ENCODE data around the gene NCKAP1. TPM values are rescaled to one million over a fixed set of nuclear protein-coding genes. Genes with fewer than 3 reads are reported as not detected.
"Not testable (repeated sequence)": the region's sequence is repeated elsewhere in the genome, so short reads cannot be mapped to it uniquely, and the experiment has no call there.

The NCKAP1 gene
- total RNA-seq, 1 experiment from 2014 or later: 173 TPM

- TF ChIP-seq, protein P1, sequence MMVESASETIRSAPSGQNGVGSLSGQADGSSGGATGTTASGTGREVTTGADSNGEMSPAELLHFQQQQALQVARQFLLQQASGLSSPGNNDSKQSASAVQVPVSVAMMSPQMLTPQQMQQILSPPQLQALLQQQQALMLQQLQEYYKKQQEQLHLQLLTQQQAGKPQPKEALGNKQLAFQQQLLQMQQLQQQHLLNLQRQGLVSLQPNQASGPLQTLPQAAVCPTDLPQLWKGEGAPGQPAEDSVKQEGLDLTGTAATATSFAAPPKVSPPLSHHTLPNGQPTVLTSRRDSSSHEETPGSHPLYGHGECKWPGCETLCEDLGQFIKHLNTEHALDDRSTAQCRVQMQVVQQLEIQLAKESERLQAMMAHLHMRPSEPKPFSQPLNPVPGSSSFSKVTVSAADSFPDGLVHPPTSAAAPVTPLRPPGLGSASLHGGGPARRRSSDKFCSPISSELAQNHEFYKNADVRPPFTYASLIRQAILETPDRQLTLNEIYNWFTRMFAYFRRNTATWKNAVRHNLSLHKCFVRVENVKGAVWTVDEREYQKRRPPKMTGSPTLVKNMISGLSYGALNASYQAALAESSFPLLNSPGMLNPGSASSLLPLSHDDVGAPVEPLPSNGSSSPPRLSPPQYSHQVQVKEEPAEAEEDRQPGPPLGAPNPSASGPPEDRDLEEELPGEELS (CRISPR knock-in tag; IDR thresholded peaks at IDR 0.05): no peak
- TF ChIP-seq SOX15 (CRISPR knock-in tag; IDR thresholded peaks at IDR 0.05) (no peak), ZNF121 (CRISPR knock-in tag; IDR thresholded peaks at IDR 0.05) (no peak), MXD4 (CRISPR knock-in tag; IDR thresholded peaks at IDR 0.05; ENCODE audit: borderline replicate concordance) (no peak), NR2C2 (CRISPR knock-in tag; IDR thresholded peaks at IDR 0.05) (no peak), SMAD3 (CRISPR knock-in tag; IDR thresholded peaks at IDR 0.05; ENCODE audit: borderline replicate concordance) (no peak), RORB (CRISPR knock-in tag; IDR thresholded peaks at IDR 0.05) (no peak), TEAD1 (CRISPR knock-in tag; IDR thresholded peaks at IDR 0.05) (no peak), KAT7 (CRISPR knock-in tag; IDR thresholded peaks at IDR 0.05; ENCODE audit: borderline replicate concordance) (no peak)
Measured at GRCh38 chr2:182885771-182886170, 152.5 kb downstream of the NCKAP1 start (continued).

- POLR2A ChIA-PET: no interaction called here
Measured at GRCh38 chr2:182883451-182883850, 154.8 kb downstream of the NCKAP1 start.

GRCh38 chr2:182880100-182880499 is 158.2 kb downstream of the NCKAP1 start:
- H3K9me3 Mint-ChIP-seq: peaks cover 14% of the 10 kb centered on the region
- CTCF ChIA-PET; H3K27me3 Mint-ChIP-seq (ENCODE audit: low read depth); ATAC-seq; DNase-seq (ENCODE audit: low spot score); H3K27ac Mint-ChIP-seq; H3K4me1 Mint-ChIP-seq; H3K4me3 Mint-ChIP-seq; H3K36me3 Mint-ChIP-seq; POLR2A ChIA-PET: not testable (repeated sequence)

More at GRCh38 chr2:182883451-182883850, 154.8 kb downstream of the NCKAP1 start:
- TF ChIP-seq, protein P2, sequence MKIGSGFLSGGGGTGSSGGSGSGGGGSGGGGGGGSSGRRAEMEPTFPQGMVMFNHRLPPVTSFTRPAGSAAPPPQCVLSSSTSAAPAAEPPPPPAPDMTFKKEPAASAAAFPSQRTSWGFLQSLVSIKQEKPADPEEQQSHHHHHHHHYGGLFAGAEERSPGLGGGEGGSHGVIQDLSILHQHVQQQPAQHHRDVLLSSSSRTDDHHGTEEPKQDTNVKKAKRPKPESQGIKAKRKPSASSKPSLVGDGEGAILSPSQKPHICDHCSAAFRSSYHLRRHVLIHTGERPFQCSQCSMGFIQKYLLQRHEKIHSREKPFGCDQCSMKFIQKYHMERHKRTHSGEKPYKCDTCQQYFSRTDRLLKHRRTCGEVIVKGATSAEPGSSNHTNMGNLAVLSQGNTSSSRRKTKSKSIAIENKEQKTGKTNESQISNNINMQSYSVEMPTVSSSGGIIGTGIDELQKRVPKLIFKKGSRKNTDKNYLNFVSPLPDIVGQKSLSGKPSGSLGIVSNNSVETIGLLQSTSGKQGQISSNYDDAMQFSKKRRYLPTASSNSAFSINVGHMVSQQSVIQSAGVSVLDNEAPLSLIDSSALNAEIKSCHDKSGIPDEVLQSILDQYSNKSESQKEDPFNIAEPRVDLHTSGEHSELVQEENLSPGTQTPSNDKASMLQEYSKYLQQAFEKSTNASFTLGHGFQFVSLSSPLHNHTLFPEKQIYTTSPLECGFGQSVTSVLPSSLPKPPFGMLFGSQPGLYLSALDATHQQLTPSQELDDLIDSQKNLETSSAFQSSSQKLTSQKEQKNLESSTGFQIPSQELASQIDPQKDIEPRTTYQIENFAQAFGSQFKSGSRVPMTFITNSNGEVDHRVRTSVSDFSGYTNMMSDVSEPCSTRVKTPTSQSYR (CRISPR knock-in tag; IDR thresholded peaks at IDR 0.05): no peak
- TF ChIP-seq ERG (CRISPR knock-in tag; IDR thresholded peaks at IDR 0.05) (no peak), ZBTB21 (CRISPR knock-in tag; IDR thresholded peaks at IDR 0.05; ENCODE audit: borderline replicate concordance) (no peak), ZNF263 (CRISPR knock-in tag; IDR thresholded peaks at IDR 0.05; ENCODE audit: low read depth) (no peak), NFATC4 (CRISPR knock-in tag; IDR thresholded peaks at IDR 0.05) (no peak), CTCF (IDR thresholded peaks at IDR 0.05) (no peak), RELA (CRISPR knock-in tag; IDR thresholded peaks at IDR 0.05; ENCODE audit: borderline replicate concordance) (no peak)
- TF ChIP-seq, protein P3, sequence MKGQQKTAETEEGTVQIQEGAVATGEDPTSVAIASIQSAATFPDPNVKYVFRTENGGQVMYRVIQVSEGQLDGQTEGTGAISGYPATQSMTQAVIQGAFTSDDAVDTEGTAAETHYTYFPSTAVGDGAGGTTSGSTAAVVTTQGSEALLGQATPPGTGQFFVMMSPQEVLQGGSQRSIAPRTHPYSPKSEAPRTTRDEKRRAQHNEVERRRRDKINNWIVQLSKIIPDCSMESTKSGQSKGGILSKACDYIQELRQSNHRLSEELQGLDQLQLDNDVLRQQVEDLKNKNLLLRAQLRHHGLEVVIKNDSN (CRISPR knock-in tag; IDR thresholded peaks at IDR 0.05): no peak
- 0 out of 2 replicates have a peak, but pooled peaks cover 3% of the 10 kb centered on the region for H3K4me1 Mint-ChIP-seq
- H3K27ac Mint-ChIP-seq: no peak overlapping the region
- ATAC-seq (no peak), DNase-seq (ENCODE audit: low spot score) (no peak)
- H3K4me3 Mint-ChIP-seq: no peak overlapping the region
- H3K27me3 Mint-ChIP-seq (ENCODE audit: low read depth): no peaks in the 10 kb centered on the region
- H3K9me3 Mint-ChIP-seq: peaks cover 14% of the 10 kb centered on the region
- CTCF ChIA-PET: no interaction called here
- 0 out of 2 replicates have a peak, but pooled peaks cover 3% of the 10 kb centered on the region for H3K36me3 Mint-ChIP-seq

DNA sequence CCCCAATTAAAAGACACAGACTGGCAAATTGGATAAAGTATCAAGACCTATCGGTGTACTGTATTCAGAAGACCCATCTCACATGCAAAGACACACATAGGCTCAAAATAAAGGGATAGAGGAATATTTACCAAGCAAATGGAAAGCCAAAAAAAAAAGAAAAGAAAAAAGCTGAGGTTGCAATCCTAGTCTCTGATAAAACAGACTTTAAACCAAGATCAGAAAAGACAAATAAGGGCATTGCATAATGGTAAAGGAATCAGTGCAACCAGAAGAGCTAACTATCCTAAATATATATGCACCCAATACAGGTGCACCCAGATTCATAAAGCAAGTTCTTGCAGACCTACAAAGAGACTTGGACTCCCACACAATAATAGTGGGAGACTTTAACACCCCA is 161.6 kb downstream of the NCKAP1 start:
- H3K27ac Mint-ChIP-seq; H3K4me3 Mint-ChIP-seq; H3K27me3 Mint-ChIP-seq (ENCODE audit: low read depth); H3K4me1 Mint-ChIP-seq; POLR2A ChIA-PET; H3K36me3 Mint-ChIP-seq; CTCF ChIA-PET; ATAC-seq; DNase-seq (ENCODE audit: low spot score): not testable (repeated sequence)
- peaks cover 19% of the 10 kb centered on the region for H3K9me3 Mint-ChIP-seq

All from WTC11 (cell line).